ENCODE measurements around the gene GOLGA6L10.

Gene GOLGA6L10

GRCh38 chr15:82298032-82298431 lies 51.2 kb downstream of the GOLGA6L10 start:
- no peak for DNase-seq

GRCh38 chr15:82297546-82297945 lies 51.7 kb downstream of the GOLGA6L10 start:
- no peak for DNase-seq

- DNase-seq, result no peak
Measured at GRCh38 chr15:82294061-82294690, 55.1 kb downstream of the GOLGA6L10 start.

- no peak for DNase-seq
Measured at GRCh38 chr15:82292271-82292670, 57.0 kb downstream of the GOLGA6L10 start.

All from hematopoietic multipotent progenitor cell treated with erythropoietin and hydrocortisone succinate and interleukin-3 and kit ligand, for 8 days (in vitro differentiated cells).